HG03066 (cell line): Measurements from ENCODE around the gene UBAP1L.
A peak's percentile ranks its signal among the peaks of the same experiment; 100 is the strongest.
"Not testable (repeated sequence)": the region's sequence is repeated elsewhere in the genome, so short reads cannot be mapped to it uniquely, and the experiment has no call there.

Experiments
- ATAC-seq: cut with Tn5 transposase; IDR thresholded peaks from one replicate; pipeline ENCODE4 v1.9.1; 2021; ENCODE audit warnings: low read depth; ENCODE audit not compliant: unreplicated experiment

Gene UBAP1L

DNA sequence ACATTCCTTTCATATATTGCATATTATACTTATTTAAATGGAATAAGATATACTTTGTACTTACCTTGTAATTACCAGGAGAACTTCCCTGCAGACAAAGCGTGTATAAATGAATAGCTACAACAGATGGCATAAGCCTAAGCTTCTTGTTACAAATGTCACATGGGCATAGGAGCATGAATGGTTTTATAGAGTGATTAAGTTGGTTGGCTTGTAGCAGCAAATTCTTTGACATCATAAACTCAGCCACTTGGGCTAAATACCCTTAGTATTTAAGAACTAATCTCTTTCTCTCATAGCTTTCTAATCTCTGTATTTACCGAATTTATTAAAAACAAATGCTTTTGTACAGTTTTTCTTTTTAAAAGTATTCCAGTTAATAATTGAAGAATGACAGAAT, at the start of gene UBAP1L:
UBAP1L (minus strand) TSS at position 115 of the 400 bp plus-strand sequence. CDS start 8,985 bp downstream, outside the sequence.
- no peak for ATAC-seq

DNA sequence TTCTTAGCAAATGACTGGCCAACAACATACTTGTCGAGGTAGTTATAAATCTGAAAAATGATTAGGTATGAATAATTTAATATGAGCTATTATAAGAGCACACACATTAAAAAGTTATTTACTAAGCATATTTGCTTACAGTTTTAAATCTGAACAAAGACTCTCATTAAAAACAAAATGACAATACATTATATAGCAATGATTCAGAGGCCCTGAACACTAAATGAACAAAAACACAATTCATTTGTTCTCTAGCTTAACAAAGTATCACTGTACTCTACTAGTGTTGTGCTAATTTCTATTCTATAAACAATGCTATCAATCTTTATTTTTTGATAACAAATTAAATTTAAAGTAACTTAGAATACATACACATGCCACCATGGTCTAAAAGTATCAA, 49.1 kb upstream of the UBAP1L start:
- ATAC-seq: no peak

DNA sequence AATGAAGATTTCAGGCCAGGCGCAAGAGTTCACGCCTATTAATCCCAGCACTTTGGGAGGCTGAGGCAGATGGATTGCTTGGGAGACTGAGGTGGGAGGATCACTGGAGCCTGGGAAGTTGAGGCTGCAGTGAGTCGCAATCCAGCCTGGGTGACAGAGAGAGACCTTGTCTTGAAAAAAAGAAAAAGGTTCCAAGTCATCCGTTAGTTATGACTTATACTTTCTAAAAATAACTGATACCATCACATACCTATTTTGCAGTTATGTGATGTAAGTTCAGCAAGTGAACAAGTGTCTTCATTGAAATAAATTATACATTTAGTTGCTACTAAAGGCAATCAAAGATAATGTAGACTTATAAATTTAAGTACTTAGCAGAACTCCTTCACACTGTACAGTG, 48.0 kb upstream of the UBAP1L start:
- no peak for ATAC-seq

DNA sequence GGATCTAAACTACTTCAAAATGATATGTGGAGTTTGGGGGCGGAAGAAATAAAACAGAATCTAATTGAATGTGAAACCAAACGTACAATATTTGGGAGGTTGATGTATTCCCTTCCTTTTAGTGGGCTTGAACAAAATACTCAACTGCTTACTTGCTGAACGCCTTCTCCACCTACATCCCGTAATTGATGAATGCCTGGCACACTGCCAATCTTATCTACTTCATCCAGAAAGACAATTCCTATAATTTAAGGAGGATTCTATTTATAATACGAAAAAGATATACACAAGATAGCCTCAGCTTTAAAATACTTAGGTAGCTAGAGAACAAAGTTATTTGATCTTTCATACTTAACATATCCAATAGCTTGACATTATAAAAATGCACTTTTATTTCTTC, 41.7 kb upstream of the UBAP1L start:
- no peak for ATAC-seq

DNA sequence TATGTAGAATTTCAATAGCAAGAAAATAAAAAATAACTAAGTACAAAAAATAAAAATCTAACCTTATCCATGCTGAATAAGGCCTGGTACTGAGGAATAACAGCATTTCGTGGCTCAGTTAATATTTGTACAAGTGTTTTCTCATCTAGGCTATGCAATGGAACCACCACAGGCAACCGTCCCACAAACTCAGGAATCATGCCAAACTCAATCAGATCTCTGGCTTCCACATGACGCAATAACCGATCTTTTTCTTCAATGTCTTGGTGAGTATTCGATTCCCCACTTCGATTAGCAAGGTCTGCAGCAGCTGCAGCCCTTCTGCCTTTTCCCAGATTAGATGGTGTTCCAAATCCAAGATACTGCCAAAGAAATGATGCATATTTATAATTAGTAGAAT, 39.7 kb upstream of the UBAP1L start:
- no peak for ATAC-seq

DNA sequence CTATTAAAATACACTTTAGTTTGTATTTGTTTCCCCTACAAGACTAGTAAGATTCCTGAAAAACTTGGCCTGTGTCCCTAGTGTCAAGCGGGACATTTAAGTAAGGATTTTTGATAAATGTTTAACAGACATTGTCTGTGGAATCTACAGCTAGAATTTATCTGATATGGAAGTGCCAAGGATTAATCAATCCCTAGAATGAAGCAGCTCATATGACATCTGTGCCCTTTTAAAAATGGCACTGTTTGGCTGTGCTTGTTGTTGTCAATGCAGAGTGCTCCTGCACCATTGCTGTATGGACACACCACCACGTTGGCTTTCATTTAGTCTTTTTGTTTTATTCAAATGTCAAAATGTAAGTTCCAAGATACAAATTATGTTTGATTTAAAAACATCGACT, 32.9 kb upstream of the UBAP1L start:
- no peak for ATAC-seq

DNA sequence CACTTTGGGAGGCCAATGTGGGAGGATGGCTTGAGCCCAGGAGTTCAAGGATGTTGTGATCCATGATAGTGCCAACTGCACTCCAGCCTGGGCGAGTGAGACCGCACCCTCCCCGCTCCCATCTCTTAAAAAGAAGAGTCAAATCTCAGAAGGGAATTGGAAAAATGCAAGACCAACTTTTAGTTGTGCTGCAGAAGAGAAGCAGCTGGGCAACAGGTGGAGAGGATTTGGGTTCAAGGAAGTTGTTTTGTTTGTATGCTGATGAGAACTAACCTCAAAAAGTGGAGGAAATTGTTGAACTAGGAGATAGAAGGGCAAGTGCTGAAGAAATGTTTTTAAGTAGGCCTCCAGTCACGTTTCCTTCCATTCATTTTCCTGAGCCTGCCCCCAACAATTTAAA, 31.4 kb upstream of the UBAP1L start:
- ATAC-seq: no peak

DNA sequence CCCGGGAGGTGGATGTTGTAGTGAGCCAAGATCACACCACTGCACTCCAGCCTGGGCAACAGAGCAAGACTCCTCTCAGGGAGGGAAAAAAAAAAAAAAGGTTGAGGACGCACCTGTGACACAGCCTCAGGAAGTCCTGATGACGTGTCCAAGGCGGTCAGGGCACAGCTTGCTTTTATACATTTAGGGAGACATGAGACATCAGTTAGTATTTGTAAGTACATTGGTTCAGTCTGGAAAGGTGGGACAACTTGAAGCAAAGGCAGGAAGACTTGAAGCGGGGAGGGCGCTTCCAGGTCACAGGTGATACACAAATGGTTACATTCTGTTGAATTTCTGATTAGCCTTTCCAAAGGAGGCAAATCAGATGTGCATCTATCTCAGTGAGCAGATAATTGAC, 23.6 kb upstream of the UBAP1L start:
- not testable (repeated sequence) for ATAC-seq

DNA sequence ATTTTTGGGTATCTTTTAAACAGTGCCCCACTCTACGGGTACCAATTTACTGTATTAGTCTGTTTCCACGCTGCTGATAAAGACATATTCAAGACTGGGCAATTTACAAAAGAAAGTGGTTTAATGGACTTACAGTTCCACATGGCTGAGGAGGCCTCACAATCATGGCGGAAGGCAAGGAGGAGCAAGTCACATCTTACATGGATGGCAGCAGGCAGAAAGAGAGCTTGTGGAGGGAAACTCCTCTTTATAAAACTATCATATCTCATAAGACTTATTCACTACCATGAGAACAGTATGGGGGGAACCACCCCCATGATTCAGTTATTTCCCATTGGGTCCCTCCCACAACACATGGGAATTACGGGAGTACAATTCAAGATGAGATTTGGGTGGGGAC, 22.9 kb upstream of the UBAP1L start:
- not testable (repeated sequence) for ATAC-seq

DNA sequence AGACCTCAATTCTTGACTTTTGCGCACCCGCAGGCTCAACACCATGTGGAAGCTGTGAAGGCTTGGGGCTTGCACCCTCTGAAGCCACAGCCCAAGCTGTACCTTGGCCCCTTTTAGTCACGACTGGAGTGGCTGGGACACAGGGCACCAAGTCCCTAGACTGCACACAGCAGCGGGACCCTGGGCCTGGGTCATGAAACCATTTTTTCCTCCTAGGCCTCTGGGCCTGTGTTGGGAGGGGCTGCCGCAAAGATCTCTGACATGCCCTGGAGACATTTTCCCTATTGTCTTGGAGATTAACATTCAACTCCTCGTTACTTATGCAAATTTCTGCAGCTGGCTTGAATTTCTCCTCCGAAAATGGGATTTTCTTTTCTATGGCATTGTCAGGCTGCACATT, 22.1 kb upstream of the UBAP1L start:
- ATAC-seq: not testable (repeated sequence)

DNA sequence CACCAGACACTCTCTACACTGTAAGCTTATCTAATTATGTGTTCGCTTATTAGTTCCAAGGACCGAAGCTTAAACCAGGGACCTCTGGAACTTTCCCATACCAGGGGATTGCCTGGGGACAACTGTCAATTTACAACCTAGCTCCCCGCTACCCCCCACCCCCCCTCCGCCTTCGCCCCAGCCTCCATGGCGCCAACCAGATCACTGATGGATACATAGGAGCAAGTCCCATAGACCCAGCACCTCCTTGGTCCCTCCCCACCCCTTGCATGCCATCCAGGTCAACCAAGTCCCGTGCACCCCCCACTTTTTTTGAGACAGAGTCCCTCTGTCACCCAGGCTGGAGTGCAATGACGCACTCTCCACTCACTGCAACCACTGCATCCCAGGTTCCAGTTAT, 19.5 kb upstream of the UBAP1L start:
- no peak for ATAC-seq

DNA sequence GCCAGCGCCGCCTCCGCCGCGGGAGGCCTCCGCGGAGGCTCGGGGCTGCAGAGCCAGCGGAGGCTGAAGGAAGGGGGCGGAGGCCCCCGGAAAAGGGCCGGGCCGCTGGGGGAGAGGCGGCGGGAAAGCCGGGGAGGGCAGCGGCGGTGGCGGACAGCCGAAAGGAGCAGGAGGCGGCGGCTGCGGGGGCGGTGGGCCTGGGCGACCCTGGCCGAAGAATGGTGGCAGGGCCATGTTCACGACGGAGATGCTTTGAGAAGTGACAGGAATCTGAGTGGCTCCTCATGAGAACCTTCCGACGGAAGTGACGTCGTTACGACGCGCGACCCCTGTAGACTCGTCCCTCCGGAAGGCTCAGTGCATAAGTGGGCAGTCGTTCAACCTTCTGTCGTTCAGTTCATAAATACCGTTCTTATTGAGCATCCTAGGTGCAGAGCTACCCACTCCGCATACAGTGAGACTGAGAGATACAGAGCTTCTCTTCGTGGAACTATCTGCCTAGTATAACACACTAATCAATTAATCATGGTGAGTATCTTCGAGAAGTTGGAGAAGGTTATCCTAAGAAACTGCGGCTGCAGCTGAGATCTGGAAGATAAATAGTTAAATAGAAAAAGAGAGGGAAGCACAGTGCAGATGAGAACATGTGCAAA, 18.7 kb upstream of the UBAP1L start, which contains the start of gene PDCD7:
PDCD7 (minus strand) TSS at position 261 of the 653 bp plus-strand sequence; CDS start at position 234, 27 bp downstream.
- ATAC-seq: peak; percentile 89

DNA sequence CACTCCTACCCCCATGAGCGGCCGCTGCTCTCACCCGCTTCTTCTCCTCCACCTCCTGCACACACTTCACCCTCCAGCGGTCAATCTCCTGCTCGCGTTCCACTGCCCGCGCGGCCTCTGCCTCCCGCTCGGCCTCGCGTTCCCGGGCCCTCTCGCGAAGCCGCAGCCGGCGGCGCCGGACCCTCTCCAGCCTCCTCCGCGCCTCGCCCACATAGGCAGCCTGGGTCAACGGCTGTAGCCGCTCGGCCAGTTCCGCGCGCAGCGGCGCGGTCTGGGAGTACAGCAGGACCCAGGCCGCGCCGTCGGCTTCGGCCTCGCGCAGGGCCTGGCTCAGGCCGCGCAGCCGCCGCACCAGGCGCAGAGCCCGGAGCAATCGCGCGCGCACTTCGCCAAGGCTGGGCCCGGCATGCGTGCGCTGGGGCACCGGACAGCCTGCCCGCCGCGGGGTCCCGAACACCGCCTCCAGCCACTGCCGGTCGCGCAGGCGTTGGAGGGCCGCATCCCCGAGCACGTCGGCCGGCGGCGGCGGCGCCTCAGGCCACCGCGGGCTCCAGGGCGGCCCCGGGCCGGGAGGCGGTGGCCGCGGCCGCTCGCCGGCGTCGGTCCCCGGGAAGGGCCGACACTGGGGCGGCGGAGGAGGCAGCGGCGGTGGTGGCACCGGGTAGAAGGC, 18.0 kb upstream of the UBAP1L start:
- peak; percentile 24 for ATAC-seq

DNA sequence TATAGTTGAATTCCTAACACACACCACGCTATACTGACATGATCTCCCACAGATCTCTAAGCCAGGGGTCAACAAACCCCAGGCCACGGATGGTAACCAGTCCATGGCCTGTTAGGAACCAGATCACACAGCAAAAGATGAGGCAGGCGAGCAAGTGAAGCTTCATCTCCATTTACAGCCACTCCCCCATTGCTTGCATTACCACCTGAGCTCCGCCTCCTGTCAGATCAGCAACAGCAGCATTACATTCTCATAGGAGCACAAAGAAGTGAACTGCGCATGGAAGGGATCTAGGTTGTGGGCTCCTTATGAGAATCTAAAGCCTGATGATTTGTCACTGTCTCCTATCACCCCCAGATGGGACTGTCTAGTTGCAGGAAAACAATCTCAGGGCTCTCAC, 15.9 kb upstream of the UBAP1L start:
- no peak for ATAC-seq

DNA sequence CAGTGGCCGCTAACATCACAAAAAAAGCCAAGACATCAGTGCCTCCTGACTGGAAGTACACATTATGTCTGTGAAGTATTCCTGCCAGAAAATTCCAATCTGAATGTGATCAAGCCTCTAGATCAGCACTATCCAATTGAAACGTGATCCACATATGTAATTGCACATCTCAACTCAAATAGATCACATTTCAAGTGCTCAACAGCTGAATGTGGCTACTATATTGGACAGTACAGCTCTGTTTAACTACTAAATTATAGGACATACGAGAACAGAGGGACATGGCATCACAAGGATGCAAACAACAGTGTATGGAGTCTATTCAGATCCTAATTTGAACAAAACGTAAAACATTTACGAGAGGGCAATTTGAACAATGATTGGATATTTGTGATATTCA, 542 bp upstream of the UBAP1L start:
- ATAC-seq: no peak

DNA sequence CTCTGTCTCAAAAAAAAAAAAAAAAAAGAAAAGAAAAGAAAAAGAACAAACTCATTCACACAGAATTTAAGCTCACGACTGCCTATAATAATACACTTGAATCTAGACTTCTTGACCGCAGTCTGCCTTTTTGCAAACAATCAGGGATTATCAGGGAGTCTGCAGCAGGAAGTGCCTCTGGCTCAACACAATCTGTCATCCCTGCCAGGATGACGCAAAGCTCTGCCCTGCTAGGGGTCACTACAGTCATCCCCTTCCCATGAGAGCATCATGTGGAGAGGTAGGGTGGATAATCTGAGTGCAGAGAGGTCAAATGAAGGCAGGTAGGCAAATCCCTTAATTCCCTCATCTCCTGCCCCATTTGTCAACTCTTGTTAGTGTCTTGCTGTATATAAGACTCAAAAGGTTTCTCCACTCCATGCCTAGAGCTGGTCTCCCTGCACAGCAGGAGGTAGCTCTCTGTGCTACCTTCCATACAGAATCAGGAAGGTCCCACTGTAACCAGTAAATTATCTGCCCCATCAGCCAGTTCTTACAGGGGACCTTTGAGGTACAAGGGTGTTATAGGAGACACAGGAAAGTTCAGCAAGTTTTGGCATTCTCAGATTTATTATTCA, 4.2 kb downstream of the UBAP1L start:
- ATAC-seq: no peak

DNA sequence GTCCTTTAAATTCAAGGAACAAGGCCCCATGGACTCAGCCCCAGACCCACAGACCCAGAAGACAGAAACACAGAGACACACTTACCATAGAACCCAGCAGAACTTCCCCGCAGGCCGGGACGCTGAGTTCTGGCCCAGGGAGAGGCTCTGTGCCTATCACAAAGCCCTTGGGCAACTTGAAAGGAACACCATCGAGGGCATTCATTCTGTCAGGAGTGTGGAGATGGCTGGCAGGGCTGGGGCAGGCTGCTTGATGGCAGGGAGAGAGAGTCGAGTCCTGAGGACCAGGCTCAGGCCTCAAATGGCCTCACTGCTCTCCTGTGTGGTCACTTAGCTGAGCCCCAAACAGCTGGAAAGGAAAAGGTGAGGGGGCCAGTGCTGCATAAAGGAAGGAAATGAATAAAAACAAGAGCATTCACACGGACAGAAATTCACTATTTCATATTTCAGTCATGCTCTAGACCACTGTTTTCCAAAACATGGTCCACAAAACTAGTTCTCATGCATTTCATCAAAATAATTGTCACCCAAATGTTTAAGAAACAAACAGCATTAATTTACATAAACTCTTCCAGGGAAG, 8.9 kb downstream of the UBAP1L start:
- ATAC-seq: no peak

DNA sequence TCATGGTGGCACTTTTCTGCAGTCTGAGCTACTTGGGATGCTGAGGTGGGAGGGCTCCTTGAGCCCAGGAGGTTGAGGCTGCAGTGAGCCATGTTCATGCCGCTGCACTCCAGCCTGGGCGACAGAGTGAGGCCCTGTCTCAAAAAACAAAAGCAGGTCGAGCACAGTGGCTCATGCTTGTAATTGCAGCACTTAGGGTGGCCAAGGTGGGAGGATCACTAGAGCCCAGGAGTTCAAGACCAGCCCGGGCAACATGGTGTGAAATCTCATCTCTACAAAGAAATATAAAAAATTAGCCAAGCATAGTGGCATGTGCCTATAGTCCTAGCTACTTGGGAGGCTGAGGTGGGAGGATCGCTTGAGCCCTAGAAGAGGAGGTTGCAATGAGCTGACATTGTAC, 10.0 kb downstream of the UBAP1L start:
- no peak for ATAC-seq

DNA sequence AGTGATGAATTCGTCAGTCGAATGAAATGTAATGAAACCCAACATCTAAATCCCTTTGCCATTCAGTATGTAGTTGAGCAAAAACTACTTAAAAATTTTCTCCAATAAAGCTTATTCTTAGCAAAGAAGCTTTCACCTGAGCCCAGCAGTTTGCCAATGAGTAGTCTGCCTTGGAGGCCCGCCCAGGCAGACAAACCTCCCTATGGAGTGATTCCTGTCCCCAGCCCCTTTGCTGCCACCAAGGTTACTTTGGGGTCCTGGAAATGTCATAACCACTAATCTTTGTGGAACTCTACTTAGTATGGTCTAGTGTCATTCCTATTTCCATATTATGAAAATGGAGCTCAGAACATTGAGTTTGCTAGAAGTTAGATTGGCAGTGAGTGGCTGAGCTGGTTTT, 12.1 kb downstream of the UBAP1L start:
- no peak for ATAC-seq

DNA sequence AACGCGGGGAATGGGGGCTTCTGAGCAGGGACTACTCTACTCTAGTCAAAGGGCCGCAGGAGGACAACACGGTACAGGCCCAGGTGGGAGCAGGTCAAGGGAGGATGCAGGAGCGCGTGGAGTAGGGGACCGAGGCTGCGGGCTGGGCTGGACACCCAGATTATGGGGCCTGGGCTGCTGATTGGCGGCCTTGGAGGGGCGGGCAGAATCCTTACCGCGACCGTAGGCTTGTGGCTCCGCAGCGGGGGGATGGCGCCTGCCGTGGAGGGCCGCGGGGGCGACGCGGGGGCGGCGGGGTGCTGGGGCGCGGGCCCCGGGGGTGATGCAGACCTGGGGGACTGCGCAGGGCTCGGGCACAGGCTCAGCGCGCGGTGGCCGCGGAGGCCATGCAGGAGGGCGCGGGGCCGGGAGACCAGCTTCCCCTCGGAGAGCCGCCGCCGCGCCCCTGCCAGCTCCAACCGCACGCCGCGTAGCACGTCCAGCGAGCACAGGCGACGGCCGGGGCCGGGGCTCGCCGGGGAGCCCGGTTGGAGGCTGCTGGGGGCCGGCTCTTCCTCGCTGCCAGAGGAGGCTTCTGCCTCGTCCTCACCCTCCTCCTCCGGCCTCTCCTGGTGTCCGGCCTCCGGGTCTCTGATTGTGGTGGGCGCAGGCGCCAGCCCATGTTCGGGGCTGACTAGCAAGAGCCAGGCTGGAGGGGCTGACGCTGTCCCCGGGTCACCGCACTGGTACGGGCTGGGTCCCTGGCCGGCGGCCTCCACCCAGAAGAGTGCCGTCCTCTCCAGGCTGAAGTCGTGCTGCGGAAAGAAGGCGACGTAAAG, 12.9 kb downstream of the UBAP1L start:
- no peak for ATAC-seq

DNA sequence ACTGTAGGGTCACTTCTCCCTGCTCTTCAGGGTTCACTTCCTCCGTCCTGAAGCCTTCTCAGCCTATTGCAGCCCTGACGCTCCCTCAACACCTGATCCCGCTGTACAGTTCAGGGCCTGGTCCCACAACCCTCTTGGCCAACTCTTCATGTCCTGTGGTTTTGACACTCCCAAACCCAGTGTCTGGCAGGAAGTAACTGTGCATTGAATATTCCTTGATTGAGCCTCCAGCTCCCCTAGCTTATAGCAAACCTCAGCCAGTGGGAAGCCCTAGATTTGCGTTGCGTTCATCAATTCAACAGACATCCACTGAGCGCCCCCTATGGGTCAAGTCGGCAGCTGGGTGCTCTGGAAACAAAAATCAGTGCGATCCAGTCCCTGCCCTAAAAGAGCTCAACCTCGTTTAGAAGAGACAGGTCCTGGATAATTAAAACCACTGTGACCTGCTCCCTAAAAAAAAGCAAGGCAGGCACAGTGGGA, 13.5 kb downstream of the UBAP1L start:
- no peak for ATAC-seq
